BLaER1 (cell line): ENCODE measurements around the gene RABGEF1.
"Not testable (repeated sequence)": the region's sequence is repeated elsewhere in the genome, so short reads cannot be mapped to it uniquely, and the experiment has no call there.

ENCODE experiments used
- H3K27ac ChIP-seq: shearing (Covaris generic); formaldehyde crosslinking; 2 replicates; pipeline ENCODE4 v1.8.1; 2022
- H3K27me3 ChIP-seq: shearing (Covaris generic); formaldehyde crosslinking; 2 replicates; pipeline ENCODE4 v1.8.1; 2022
- H3K36me3 ChIP-seq: shearing (Covaris generic); formaldehyde crosslinking; 2 replicates; pipeline ENCODE4 v1.8.1; 2022
- H3K4me1 ChIP-seq: shearing (Covaris generic); formaldehyde crosslinking; 2 replicates; pipeline ENCODE4 v1.8.1; 2022
- H3K4me2 ChIP-seq: shearing (Covaris generic); formaldehyde crosslinking; 2 replicates; pipeline ENCODE4 v1.8.1; 2022
- H3K4me3 ChIP-seq: shearing (Covaris generic); formaldehyde crosslinking; 2 replicates; pipeline ENCODE4 v1.8.1; 2022
- H3K9ac ChIP-seq: shearing (Covaris generic); formaldehyde crosslinking; 2 replicates; pipeline ENCODE4 v1.8.1; 2022
- H3K9me3 ChIP-seq: shearing (Covaris generic); formaldehyde crosslinking; 2 replicates; pipeline ENCODE4 v1.8.1; 2022
- H4K20me1 ChIP-seq: shearing (Covaris generic); formaldehyde crosslinking; 2 replicates; pipeline ENCODE4 v1.8.1; 2022
- Cebpa-rat ChIP-seq: shearing (Covaris generic); IDR thresholded peaks from 2 replicates; pipeline ENCODE4 v1.8.1; 2022

The RABGEF1 gene

DNA sequence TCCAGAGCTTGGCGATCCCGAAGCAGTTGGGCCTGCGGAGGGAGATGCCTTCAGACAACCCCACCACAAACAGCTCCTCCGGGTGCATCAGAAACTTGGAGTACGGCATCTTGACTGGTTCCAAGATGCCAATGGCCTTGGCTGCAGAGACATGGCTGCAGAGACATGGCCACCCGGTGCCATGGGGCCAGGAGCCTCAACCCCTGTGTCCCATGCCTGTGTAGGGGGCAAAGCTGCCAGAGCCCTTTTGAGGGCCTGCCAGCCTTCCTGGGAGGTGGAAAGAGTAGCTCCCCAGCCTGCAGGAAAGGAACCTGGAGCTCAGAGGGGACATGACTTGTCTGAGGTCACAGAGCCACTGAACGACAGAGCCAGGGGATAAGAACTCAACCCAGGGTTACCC is 83.5 kb downstream of the RABGEF1 start:
- no peak overlapping the region for H3K4me2 ChIP-seq
- no peak overlapping the region for H3K4me3 ChIP-seq
- no peak for TF ChIP-seq Cebpa-rat

DNA sequence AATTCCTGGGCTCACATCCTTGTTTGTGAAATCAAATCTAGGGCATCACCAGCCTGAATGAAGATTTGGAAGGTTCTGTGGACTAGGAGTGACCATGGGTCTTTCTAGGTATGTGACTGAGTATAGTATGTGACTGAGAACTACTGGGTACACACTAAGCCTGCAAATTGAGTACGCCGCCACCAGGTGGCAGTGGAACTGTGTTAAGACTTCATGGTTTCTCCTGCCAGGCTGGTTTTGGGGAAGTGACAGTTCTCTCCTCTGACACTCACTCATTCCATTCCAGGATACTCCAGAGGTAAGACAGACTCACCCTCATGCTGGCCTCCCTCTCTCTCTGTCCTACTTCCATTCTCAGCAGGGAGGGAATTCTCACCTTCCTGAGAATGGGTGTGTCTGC is 85.0 kb downstream of the RABGEF1 start:
- H3K9ac ChIP-seq, H3K4me1 ChIP-seq, H3K4me2 ChIP-seq, H3K9me3 ChIP-seq, H3K4me3 ChIP-seq, H3K27me3 ChIP-seq, H3K36me3 ChIP-seq, H4K20me1 ChIP-seq, H3K27ac ChIP-seq: not testable (repeated sequence)

More for the DNA sequence above, 83.5 kb downstream of the RABGEF1 start:
- Histone ChIP-seq H4K20me1 (no peaks in the 10 kb centered on the region), H3K9ac (no peak overlapping the region), H3K36me3 (no peaks in the 10 kb centered on the region), H3K27ac (no peak overlapping the region), H3K4me1 (no peaks in the 10 kb centered on the region), H3K9me3 (peaks cover 9% of the 10 kb centered on the region), H3K27me3 (no peaks in the 10 kb centered on the region)

DNA sequence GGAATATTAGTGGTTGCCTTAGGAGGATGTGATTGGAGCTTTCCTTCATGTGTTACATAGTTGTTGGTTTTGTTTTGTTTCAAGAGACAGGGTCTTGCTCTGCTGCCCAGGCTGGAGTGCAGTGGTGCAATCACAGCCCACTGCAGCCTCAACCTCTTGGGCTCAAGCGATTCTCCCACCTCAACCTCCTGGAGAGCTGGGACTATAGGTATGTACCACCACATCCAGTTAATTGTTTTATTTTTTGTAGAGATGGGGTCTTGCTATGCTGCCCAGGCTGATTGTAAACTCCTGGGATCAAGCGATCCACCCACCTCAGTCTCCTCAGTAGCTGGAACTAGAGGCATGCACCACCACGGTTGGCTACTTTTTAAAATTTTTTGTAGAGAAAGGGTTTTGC is 86.1 kb downstream of the RABGEF1 start:
- Histone ChIP-seq H3K4me1 (no peaks in the 10 kb centered on the region), H3K27ac (no peak overlapping the region), H3K36me3 (no peaks in the 10 kb centered on the region), H3K4me2 (no peak overlapping the region), H3K27me3 (no peaks in the 10 kb centered on the region), H4K20me1 (no peaks in the 10 kb centered on the region), H3K9ac (no peak overlapping the region), H3K4me3 (no peak overlapping the region), H3K9me3 (peaks cover 9% of the 10 kb centered on the region)
- TF ChIP-seq Cebpa-rat, result no peak

DNA sequence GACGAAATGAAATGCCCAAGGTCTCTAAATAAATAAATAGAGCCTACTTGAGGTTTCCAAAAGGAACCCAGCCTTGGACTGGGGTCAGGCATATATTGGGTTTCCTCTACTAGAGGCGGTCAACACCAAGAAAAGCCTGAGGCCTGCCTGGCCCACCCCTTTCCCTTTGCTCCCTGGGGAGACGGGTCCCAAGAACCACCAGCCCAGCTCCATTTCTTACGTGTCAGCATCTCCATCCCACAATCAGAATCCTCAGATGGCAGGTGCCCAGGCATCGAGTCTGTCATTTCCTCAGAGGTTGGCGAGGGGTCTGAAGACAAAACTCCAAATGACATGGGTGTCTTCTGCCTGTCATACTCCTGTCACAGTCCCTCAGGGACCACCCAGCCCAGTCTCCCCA is 90.4 kb downstream of the RABGEF1 start:
- H3K36me3 ChIP-seq, H4K20me1 ChIP-seq, H3K4me1 ChIP-seq, H3K4me2 ChIP-seq, H3K9ac ChIP-seq, H3K4me3 ChIP-seq, H3K27ac ChIP-seq, H3K9me3 ChIP-seq, H3K27me3 ChIP-seq: not testable (repeated sequence)

DNA sequence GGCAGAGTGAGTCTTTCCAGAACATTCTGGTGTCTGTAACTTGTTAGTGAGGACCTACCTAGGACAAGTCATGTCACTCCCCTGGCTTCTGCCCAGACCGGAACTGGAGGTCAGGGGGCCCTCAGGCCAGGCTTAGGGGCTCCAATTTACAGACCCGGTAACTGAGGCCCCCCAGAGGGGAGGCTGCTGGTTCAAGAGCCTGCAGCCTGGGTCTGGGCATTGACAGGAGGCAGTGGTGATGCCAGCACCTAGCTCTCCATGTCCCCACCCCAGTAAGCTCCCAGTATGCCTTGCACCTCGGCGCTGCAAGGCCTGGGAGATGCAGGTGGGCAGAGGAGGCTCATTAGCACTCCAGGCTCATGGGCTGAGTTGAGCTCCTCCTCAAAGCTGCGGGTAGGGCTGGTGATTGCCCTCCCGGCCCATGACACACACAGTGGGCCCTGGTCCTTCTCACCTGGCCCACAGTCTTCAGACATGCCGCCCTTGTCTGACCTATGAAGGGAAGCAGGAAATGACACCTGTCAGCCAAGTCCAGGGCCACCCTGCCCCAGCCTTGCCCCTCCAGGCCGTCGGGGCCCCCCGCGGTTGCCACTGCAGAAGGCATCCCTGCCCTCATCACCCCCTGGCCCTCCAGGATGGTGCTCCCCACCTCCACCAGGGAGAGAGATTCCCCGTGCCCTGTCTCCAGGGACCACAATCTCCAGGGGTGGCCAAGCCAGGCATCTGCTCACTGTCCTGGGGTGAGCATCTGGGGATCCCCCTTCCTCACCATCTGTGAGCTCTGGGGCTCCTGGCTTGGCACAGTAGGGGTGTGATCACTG is 92.2 kb downstream of the RABGEF1 start:
- Histone ChIP-seq H3K4me2 (no peak overlapping the region), H3K9me3 (peaks cover 7% of the 10 kb centered on the region), H4K20me1 (no peaks in the 10 kb centered on the region), H3K4me3 (no peak overlapping the region), H3K9ac (no peak overlapping the region), H3K27ac (no peak overlapping the region), H3K36me3 (no peaks in the 10 kb centered on the region), H3K4me1 (no peaks in the 10 kb centered on the region), H3K27me3 (no peaks in the 10 kb centered on the region)
- no peak for TF ChIP-seq Cebpa-rat

DNA sequence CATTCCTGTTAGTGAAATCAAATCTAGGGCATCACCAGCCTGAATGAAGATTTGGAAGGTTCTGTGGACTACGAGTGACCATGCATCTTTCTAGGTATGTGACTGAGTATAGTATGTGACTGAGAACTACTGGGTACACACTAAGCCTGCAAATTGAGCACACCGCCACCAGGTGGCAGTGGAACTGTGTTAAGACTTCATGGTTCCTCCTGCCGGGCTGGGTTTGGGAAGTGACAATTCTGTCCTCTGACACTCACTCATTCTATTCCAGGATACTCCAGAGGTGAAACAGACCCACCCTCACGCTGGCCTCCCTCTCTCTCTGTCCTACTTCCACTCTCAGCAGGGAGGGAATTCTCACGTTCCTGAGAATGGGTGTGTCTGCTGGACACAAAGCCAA is 96.5 kb downstream of the RABGEF1 start:
- Histone ChIP-seq H3K9me3 (peaks cover 7% of the 10 kb centered on the region), H3K36me3 (no peaks in the 10 kb centered on the region), H3K4me2 (no peak overlapping the region), H3K27me3 (no peaks in the 10 kb centered on the region), H4K20me1 (no peaks in the 10 kb centered on the region), H3K9ac (no peak overlapping the region), H3K27ac (no peak overlapping the region), H3K4me3 (no peak overlapping the region), H3K4me1 (no peaks in the 10 kb centered on the region)
- TF ChIP-seq Cebpa-rat, result no peak

DNA sequence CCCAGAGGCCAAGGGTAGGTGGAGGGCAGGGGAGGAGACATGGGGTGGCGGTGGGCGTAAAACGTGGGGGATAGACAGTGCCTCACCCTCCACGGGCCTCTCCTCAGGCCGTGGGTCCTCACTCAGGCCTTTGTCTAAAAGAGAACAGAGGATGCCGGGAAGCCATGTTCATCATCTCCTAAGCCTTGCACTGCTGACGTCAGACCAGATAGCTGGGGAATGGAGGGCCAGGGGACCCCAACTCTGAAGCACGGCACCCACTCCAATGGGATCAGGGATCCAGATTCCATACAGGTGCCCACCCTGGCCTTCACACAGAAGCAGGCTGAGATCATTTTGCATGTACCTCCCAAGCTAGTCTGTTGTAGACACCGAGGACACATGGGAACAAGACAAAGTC is 97.1 kb downstream of the RABGEF1 start:
- H3K4me1 ChIP-seq, result no peaks in the 10 kb centered on the region
- no peak overlapping the region for H3K4me3 ChIP-seq
- H3K4me2 ChIP-seq, result no peak overlapping the region
- no peak overlapping the region for H3K27ac ChIP-seq
- no peak overlapping the region for H3K9ac ChIP-seq
- peaks cover 7% of the 10 kb centered on the region for H3K9me3 ChIP-seq
- H4K20me1 ChIP-seq, result no peaks in the 10 kb centered on the region
- no peaks in the 10 kb centered on the region for H3K36me3 ChIP-seq
- H3K27me3 ChIP-seq, result no peaks in the 10 kb centered on the region
- TF ChIP-seq Cebpa-rat, result no peak

DNA sequence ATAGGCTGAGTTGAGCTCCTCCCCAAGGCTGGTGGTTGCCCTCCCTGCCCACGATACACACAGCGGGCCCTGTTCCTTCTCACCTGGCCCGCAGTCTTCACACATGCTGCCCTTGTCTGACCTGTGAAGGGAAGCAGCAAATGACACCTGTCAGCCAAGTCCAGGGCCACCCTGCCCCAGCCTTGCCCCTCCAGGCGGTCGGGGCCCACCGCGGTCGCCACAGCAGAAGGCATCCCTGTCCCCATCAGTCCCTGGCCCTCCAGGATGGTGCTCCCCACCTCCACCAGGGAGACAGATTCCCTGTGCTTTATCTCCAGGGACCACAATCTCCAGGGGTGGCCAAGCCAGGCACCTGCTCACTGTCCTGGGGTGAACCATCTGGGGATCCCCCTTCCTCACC is 99.3 kb downstream of the RABGEF1 start:
- H3K4me3 ChIP-seq, result no peak overlapping the region
- no peaks in the 10 kb centered on the region for H4K20me1 ChIP-seq
- H3K27me3 ChIP-seq, result no peaks in the 10 kb centered on the region
- peaks cover 7% of the 10 kb centered on the region for H3K9me3 ChIP-seq
- no peak for TF ChIP-seq Cebpa-rat
- H3K27ac ChIP-seq, result no peak overlapping the region
- no peaks in the 10 kb centered on the region for H3K36me3 ChIP-seq
- H3K4me1 ChIP-seq, result peaks cover 8% of the 10 kb centered on the region
- no peak overlapping the region for H3K9ac ChIP-seq
- H3K4me2 ChIP-seq, result no peak overlapping the region

DNA sequence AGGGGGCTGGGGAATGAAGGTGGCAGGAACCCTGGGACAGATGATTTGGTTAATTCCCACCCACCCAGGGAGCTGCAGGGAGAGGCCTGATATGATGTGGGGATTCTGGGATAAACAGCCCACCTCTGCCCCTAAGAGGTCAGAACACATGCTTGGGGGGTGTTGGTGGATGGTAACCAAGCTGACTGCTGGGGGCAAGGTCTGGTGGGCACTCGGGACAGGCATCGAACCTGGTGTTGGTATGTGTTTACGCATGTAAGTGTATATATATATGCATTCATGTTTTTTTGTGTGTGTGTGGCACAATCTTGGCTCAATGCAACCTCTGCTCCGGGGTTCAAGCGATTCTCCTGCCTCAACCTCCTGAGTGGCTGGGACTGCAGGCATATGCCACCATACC is 99.8 kb downstream of the RABGEF1 start:
- H3K9ac ChIP-seq, result no peak overlapping the region
- no peaks in the 10 kb centered on the region for H3K36me3 ChIP-seq
- no peaks in the 10 kb centered on the region for H3K27me3 ChIP-seq
- H4K20me1 ChIP-seq, result no peaks in the 10 kb centered on the region
- TF ChIP-seq Cebpa-rat, result no peak
- H3K27ac ChIP-seq, result no peak overlapping the region
- peaks cover 9% of the 10 kb centered on the region for H3K4me1 ChIP-seq
- H3K9me3 ChIP-seq, result peaks cover 7% of the 10 kb centered on the region
- no peak overlapping the region for H3K4me2 ChIP-seq
- H3K4me3 ChIP-seq, result no peak overlapping the region

DNA sequence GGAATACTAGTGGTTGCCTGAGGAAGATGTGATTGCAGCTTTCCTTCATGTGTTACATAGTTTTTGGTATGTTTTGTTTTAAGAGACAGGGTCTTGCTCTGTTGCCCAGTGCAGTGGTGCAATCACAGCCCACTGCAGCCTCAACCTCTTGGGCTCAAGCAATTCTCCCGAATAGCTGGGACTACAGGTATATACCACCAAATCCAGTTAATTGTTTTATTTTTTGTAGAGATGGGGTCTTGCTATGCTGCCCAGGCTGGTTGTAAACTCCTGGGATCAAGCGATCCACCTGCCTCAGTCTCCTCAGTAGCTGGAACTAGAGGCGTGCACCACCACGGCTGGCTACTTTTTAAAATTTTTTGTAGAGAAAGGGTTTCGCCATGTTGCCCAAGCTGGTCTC is 101.4 kb downstream of the RABGEF1 start:
- no peak for TF ChIP-seq Cebpa-rat
- Histone ChIP-seq H3K4me1 (peaks cover 17% of the 10 kb centered on the region), H4K20me1 (no peaks in the 10 kb centered on the region)

DNA sequence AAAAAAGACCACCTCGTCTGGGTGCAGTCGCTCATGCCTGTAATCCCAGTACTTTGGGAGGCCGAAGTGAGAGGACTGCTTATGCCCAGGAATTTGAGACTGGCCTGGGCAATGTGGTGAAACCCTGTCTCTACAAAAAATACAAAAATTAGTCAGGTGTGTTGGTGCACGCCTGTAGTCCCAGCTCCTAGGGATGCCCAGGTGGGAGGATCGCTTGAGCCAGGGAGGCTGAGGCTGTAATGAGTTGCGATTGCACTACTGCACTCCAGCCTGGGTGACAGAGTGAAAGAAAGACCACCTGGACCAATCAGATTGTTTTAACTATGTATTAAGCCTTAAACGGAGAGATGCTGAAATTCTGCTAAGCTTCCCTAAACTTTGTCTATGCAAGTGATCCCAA is 103.0 kb downstream of the RABGEF1 start:
- not testable (repeated sequence) for H4K20me1 ChIP-seq, H3K36me3 ChIP-seq, H3K9ac ChIP-seq, H3K27me3 ChIP-seq, H3K27ac ChIP-seq, H3K9me3 ChIP-seq
- Histone ChIP-seq H3K4me3 (peak overlapping the region; percentile 78), H3K4me1 (peaks cover 17% of the 10 kb centered on the region), H3K4me2 (peak overlapping the region; percentile 86)

More for the DNA sequence above, 101.4 kb downstream of the RABGEF1 start:
- Histone ChIP-seq H3K36me3 (no peaks in the 10 kb centered on the region), H3K27ac (no peak overlapping the region), H3K27me3 (no peaks in the 10 kb centered on the region), H3K4me3 (no peak overlapping the region), H3K4me2 (no peak overlapping the region), H3K9ac (no peak overlapping the region), H3K9me3 (peaks cover 3% of the 10 kb centered on the region)
